ENCODE data around the gene MIGA1.
"Not testable (repeated sequence)": the region's sequence is repeated elsewhere in the genome, so short reads cannot be mapped to it uniquely, and the experiment has no call there.

The MIGA1 gene

GRCh38 chr1:77858725-77859124, 79.3 kb downstream of the MIGA1 start:
- no peak for DNase-seq

GRCh38 chr1:77859248-77859647, 79.8 kb downstream of the MIGA1 start:
- no peak for DNase-seq

GRCh38 chr1:77866296-77866695, 86.8 kb downstream of the MIGA1 start:
- no peak for DNase-seq

GRCh38 chr1:77872645-77873044, 93.2 kb downstream of the MIGA1 start:
- no peak for DNase-seq

GRCh38 chr1:77873461-77873860, 94.0 kb downstream of the MIGA1 start:
- no peak for DNase-seq

- DNase-seq: no peak
Measured at GRCh38 chr1:77874804-77875445, 95.5 kb downstream of the MIGA1 start.

- no peak for DNase-seq
Measured at GRCh38 chr1:77876884-77877283, 97.4 kb downstream of the MIGA1 start.

GRCh38 chr1:77881061-77881460, 101.6 kb downstream of the MIGA1 start:
- DNase-seq: no peak

GRCh38 chr1:77882411-77882810, 103.0 kb downstream of the MIGA1 start:
- DNase-seq: no peak

GRCh38 chr1:77888081-77888780, 108.8 kb downstream of the MIGA1 start, which contains the start of gene NEXN:
Gene NEXN (plus strand): TSS chr1:77888624. CDS start chr1:77916107, 27,483 bp downstream.
- DNase-seq: peak; percentile 54

GRCh38 chr1:77888781-77889642, 109.6 kb downstream of the MIGA1 start:
- peak; percentile 53 for DNase-seq

GRCh38 chr1:77889671-77890070, 110.2 kb downstream of the MIGA1 start:
- no peak for DNase-seq

- DNase-seq: no peak
Measured at GRCh38 chr1:77891200-77891599, 111.8 kb downstream of the MIGA1 start.

GRCh38 chr1:77899647-77900320, 120.3 kb downstream of the MIGA1 start:
- no peak for DNase-seq

- DNase-seq: peak; percentile 78
Measured at GRCh38 chr1:77900687-77901293, 121.3 kb downstream of the MIGA1 start.

GRCh38 chr1:77905603-77906002, 126.2 kb downstream of the MIGA1 start:
- DNase-seq: no peak

- DNase-seq: no peak
Measured at GRCh38 chr1:77906019-77906545, 126.6 kb downstream of the MIGA1 start.

GRCh38 chr1:77906624-77907023, 127.2 kb downstream of the MIGA1 start:
- no peak for DNase-seq

GRCh38 chr1:77910116-77910515, 130.7 kb downstream of the MIGA1 start:
- DNase-seq: no peak

GRCh38 chr1:77918918-77919317, 139.5 kb downstream of the MIGA1 start:
- DNase-seq: not testable (repeated sequence)

- no peak for DNase-seq
Measured at GRCh38 chr1:77925518-77925917, 146.1 kb downstream of the MIGA1 start.

- DNase-seq: no peak
Measured at GRCh38 chr1:77925956-77926355, 146.5 kb downstream of the MIGA1 start.

All from NCI-H82 (cell line).